GM19328 (cell line): ENCODE results near the gene ANKRD9.

Experiments used
- ATAC-seq: cut with Tn5 transposase; IDR thresholded peaks from one replicate; pipeline ENCODE4 v1.9.1; 2021; ENCODE audit warnings: mild to moderate bottlenecking, moderate library complexity; ENCODE audit not compliant: unreplicated experiment

Gene ANKRD9

GRCh38 chr14:102479777-102480176 is 29.8 kb downstream of the ANKRD9 start:
- no peak for ATAC-seq

DNA sequence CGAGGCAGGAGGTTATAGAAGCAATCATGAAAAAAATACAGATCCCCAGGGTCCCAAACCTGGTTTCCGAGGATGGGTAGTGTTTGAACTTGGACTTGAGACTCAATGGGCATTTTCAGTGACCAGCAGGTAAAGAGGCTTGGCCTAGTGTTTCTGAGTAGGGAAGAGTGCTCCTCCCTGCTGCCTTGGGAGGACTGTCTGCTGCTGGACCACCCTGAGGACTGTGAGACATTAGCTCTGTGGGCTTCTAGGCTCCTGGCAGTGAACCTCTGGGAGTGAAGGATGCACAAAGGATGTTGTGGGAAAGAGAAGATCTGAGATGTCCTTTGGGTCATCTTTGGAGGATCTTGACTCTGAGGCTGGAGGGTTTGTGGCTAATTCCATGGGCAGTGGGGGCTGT is 30.5 kb downstream of the ANKRD9 start:
- ATAC-seq, result no peak

DNA sequence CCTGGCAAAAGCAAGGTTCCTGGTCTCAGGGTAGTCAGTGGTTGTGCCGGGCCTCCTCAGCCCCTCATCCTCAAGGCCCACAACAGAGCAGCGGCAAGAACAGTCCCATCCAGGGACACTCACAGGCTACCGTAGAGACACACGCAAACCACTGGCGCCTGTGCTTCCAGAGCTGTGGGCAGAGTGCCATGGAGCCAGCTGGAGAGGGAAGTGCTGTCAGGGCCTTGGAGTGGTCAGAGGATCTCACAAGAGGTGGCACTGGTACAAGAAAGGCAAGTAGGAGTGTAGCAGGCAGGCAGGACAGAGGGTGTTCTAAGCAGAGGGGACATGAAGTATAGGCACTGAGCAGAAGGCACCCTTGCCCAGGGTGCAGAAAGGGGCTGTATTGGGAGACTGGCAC is 34.6 kb downstream of the ANKRD9 start:
- no peak for ATAC-seq

- no peak for ATAC-seq
These were observed 36.0 kb downstream of the ANKRD9 start for GRCh38 chr14:102473559-102473958.

DNA sequence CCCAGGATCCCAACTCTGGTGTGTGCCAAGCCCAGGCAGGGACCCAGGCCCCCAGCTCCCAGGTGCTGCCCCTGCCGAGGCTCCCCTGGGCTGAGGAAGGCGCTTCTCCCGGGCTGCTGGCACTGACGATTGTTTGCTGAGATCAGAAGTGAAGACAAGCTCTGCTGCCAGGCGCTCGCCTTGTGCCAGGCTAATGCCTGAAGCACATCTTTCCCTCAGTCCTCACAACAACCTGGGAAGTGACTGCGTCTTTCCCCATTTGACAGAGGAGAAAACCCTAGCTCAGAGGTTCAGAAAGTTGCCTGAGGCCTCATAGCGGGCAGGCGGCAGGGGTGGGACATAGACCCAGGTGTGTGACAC is 36.8 kb downstream of the ANKRD9 start:
- no peak for ATAC-seq

DNA sequence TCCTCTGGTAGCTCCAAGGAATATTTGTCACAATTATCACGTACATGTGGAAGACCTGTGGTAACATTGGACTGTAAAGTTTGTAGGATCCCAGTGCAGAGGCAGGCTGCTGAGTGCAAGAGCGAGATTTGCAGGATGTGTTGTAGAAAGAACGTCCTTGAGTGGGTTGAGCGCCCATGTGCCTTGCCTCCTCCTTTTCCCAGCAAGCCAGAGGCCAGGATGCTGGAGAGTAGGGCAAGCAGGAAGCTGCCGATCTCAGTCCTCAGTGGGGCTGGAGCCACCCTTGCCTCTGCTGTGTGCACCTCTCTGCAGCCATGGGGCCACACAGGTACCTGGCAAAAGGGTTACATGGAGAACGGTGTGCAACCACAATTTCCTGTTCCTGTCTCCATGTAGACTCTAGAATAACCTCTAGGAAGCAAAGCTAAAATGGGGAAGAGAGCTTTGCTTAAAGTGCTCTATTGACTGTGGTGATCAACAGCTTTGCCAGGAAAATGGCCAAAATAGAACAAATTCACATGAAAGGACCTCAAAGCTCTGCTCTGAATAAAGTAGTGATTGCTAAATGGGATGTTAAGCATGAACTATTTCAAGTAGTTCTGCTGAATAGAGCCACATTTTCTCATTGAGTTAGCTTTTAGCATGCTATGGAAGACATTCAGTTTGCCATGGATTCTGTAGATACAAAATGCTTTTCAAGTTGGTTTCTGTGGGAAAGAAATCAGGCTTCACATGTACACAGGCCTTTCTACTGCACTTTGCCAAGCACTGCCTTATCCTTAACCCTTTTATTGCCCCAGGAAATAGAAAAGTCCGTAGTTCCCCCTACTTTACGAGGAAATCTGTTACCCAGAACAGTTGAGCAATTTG is 37.4 kb downstream of the ANKRD9 start:
- no peak for ATAC-seq

DNA sequence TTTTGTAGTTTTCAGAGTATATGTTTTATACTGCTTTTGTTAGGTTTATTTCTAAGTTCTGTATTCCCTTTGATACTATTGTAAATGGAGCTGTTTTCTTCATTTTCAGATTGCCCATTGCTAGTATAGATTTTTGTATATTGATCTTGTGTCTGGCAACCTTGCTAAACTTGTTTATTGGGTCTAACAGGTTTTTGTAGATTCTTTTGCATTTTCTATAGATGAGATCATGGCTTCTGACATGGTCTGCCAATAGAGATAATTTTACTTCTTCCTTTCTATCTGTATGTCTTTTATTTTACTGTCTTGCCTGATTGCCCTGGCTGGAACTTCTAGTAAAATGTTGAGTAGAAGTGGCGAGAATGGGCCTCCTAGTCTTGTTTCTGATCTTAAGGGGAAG is 40.3 kb downstream of the ANKRD9 start:
- ATAC-seq, result no peak

GRCh38 chr14:102464846-102465341 is 44.7 kb downstream of the ANKRD9 start:
- ATAC-seq, result no peak

DNA sequence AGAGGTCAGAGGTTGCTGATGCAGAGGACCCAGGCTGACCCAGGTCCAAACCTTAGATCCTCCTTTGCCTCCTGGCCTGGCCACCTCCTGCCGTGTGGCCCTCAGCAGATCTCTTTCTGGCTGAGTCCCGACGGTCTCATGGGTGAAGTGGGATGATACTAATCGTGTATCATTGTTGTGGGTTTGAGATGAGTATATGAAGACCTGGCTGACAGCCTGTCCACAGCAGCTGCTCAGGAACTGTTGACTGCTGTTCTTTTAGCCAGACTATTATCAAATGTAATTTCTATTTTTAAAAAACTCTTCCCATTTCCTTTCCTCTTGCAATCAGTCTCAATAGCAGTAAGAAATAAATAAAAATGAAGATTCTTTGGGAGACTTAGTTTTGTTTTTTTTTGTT is 45.6 kb downstream of the ANKRD9 start:
- ATAC-seq, result no peak

GRCh38 chr14:102462391-102462790 is 47.2 kb downstream of the ANKRD9 start:
- no peak for ATAC-seq

DNA sequence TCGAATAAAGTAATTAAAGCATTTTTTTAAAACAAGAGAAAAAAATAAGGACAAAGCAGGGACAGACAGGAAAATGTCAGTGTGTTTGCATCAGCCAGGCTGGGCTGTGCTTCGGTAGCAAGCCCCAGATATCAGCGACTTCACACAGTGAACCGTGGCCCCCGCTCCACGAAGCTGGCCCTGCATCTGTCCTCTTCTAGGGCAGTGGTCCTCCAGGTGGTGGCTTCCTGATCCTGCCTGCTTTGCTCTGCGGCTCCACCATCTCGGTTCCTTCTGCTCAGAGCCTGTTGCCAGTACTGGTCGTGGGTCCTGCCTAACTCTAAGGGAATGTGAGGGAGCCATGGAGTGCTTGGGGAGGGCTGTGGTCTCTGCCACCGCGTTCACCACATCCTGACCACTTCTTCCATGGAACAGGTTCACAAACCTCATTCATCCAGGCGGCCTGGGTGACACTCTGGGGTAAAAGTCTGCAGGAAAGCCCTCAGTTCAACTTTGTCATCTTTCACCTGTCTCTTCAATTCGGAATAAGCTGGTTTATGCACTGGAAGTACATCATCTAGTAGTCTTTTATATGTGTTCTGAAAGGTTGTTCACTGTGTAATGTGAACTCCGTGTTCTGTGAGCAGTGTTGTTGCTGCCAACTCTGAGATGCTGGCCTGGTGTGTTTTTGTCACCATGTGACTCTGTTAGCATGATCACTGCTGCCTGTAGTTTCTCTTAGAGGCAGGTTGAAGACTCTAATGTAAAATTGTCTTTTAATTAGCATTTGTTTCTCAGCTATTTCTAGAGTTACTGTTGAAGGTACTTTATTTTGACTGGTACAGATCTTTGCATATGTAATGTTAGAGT is 47.9 kb downstream of the ANKRD9 start:
- ATAC-seq, result no peak

DNA sequence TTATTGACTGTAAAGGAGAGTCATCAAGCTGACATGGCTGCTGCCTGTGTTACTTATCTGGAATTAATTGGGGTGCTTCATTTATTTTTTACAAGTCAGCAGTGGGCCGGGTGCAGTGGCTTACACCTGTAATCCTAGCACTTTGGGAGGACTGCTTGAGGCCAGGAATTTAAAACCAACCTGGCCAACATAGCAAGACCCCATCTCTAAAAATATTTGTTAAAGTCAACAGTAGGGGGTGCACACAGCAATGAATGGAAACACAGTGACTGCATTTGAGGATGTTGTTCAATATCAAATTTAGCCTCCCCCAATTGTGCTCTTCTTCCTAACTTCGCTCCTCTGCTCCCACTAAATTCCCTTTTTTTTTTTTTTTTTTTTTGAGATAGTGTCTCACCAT is 52.1 kb downstream of the ANKRD9 start:
- ATAC-seq, result no peak

DNA sequence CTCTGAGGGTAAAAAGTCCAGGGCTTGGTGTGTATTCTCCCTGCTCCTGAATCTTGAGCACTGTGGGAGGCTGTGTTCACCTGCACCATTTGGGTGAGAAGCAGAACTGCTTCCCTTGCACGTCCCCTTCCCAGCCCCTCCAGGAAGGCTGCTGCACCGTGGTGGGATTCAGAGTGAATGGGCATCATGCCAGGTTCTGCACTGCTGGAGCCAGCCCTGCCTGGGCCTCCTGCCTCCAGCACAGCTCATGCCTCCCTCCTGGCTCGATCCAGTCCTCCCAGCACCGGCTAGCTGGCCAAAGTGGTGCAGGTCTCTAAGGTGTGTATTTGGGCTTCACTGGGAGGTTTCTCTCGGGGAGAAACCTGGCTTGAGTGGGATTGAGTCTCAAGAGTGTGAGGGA is 54.9 kb downstream of the ANKRD9 start:
- ATAC-seq, result no peak

DNA sequence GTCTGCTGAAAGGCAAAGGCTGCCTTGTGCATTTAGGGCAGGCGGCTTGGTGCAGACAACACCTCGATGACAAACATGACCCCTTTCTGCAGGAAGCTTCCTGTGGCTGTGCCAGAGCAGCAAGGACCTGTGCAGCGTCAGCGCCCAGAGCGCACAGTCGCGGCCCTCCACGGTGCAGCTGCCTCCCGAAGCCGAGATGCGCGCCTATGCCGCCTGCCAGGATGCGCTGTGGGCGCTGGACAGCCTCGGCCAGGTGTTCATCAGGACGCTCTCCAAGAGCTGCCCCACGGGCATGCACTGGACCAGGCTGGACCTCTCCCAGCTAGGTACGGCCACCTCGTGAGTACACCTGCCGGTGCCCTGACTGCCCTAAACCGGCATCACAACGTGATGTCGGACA is 57.3 kb downstream of the ANKRD9 start:
- ATAC-seq, result no peak
